Measurements from ENCODE around the gene ABCC4.
"Not testable (repeated sequence)": the region's sequence is repeated elsewhere in the genome, so short reads cannot be mapped to it uniquely, and the experiment has no call there.

Gene ABCC4

DNA sequence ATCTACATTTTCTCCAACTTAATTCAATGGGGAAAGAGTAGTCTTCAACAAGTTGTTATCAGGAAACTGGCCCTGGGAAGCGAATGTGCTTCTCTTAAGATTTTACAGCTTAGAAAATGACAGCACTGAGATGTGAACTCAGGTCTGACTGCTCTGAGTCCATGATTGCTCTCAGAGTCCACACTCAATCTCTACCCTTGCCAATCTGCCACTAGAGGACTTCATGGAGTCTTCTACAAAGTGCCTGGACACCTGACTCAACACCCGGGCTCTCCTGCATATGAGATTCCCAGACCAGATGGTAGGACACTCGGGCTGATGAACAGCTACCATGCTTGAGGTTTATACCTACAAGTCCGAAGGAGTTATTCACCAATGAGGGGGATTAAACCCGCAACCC is 74.8 kb downstream of the ABCC4 start:
- no peak for DNase-seq

DNA sequence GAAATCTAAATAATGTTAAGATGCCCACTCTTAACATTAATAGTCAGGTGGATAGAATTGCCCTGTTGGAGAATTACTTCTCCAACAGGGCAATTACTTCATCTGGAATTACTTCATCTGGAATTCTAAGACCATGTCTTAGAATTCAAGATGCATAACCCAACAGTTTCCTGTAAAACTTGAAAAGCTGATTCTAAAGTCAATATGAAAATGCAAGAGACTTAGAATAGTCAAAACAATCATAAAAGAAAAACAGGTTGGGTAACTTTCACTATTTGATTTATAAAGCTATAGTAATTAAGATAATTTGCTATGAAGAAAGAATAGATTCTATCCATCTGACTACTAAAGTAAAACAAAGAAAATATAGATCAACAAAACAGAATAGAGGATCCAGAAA is 75.2 kb downstream of the ABCC4 start:
- DNase-seq, result no peak

DNA sequence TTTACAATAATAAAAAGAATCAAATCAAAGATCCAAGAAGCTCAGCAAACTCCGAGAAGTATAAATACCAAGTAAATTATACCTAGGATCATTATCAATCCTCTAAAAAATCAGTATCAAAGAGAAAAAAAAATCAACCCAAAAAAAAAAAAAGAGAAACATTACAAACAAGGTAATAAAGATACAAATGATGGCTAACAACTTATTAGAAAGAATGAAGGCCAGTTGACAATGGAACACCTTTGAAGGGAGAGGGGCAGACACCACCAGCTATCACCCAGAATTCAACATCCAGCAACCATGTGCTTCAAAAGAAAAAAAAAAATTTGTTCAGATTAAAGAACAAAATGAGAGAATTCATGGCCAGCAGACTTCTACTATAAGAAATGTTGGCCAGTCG is 77.2 kb downstream of the ABCC4 start:
- DNase-seq, result no peak

DNA sequence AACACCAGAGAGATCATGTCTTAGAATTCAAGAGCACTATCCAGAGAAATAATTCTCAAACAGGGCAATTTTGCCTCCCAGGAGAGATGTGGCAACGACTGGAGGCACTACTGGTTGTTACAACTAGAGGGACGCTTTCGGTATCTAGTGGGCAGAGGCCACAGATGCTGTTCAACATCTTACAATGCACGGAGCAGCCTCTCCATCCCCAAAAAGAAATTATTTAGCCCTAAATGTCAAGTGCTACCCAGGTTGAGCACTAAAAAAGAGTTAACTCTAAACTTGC is 78.6 kb downstream of the ABCC4 start:
- DNase-seq, result no peak

DNA sequence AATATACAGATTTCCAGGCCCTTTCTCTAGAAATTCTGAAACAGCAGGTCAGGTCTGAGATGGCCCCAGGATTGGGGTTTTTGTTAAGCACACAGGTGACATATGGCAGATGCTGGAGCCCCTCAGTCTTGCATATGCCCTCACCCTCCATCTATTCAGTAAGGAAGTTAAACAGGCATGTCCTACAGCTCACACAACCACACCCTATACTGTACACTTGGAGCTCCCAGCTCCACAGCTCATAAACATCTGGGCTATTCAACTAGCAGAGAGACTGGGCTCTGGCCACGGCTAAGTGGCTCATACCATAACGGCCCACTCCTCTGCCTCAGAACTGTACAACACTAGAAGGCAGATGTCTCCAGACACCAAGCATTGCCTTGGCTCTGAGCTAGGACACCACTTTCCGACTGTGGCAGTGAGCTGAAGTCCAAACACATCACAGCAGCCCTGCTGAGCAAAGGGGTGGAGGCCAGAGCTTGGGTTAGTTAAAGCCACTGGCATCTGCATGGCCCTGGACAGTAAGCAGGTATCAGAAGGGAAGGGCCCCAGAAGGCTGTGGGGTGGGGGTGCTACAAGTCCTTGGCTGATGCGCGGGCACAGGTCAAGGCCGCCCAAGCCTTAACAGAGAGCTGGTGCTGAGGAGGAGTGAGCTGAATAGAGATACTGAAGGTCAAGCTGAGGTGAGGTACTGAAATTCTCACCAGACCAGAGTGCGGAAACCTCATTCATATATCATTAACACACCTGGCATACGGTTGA is 79.1 kb downstream of the ABCC4 start:
- no peak for DNase-seq

DNA sequence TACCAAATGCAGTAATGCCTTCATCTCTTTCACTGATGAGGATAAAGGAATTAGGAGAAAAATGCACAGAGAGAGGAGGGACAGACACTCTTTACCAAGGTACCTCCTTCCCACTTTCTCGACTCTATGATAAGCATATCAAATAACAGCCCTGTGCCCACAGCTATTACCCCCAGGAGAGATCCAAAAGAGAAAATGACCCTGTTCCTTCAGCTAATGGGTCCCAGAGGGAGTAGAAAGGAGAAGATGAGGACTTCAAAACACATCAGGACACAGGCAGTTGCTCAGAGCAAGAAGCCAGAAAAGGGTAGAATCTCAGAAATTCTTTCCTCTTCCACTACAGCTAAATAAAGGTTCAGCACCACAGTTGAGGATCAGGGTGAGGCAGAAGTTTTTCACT is 80.6 kb downstream of the ABCC4 start:
- DNase-seq, result no peak

DNA sequence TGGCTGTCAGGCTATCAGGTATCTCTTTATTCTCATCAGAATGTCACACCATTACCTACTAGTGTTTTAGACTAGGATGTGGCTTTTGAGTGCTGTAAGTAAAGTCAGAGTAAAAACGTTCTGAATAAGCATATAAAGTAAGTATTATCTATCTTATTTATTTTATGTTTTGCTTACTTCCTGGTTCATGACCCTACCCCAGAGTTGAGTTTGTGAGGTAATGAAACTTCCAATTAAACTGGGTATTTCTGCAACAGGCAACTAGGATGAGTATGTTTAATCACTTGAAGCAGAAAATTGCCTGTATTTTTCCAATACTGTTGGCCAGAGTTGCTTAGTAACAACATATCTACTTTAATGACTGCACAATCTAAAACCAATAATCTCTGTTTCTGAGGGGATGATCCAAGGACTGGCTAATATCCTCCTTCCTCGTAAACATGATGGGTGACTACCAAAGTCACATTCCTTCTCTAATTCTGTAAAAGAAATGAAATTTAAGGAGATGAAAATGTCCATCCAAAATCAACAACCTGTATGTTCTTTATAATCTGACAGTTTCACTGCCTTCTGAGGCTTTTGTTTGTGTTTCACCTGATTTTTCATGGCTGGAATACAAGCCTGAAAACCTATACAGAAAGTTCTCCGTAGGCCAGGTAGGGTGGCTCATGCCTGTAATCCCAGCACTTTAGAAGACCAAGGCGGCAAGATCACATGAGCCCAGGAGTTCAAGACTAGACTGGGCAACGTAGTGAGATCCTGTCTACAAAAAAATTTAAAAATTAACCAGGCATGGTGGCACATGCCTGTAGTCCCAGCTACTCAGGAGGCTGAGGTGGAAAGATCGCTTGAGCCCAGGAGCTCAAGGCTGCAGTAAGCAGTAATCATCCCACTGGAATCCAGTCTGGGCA is 83.1 kb downstream of the ABCC4 start:
- peak; percentile 74 for DNase-seq

DNA sequence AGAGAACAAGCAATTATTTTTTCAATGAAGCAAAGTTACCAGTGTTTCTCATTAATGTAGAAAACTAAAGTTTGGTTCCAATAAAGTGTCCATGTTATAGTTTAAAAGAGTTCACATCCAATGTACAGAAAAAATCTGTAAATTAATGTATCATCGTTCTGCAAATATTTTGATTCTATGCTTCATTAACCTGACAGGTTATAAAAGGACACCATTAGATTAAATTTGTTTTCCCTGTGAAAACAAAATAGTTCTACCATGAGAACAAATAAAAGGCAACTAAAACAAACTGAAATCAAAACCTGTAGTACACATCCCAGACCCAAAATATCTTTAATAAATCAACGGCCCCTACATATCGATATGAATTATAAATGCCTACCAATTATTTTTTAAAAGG is 85.1 kb downstream of the ABCC4 start:
- DNase-seq, result no peak

DNA sequence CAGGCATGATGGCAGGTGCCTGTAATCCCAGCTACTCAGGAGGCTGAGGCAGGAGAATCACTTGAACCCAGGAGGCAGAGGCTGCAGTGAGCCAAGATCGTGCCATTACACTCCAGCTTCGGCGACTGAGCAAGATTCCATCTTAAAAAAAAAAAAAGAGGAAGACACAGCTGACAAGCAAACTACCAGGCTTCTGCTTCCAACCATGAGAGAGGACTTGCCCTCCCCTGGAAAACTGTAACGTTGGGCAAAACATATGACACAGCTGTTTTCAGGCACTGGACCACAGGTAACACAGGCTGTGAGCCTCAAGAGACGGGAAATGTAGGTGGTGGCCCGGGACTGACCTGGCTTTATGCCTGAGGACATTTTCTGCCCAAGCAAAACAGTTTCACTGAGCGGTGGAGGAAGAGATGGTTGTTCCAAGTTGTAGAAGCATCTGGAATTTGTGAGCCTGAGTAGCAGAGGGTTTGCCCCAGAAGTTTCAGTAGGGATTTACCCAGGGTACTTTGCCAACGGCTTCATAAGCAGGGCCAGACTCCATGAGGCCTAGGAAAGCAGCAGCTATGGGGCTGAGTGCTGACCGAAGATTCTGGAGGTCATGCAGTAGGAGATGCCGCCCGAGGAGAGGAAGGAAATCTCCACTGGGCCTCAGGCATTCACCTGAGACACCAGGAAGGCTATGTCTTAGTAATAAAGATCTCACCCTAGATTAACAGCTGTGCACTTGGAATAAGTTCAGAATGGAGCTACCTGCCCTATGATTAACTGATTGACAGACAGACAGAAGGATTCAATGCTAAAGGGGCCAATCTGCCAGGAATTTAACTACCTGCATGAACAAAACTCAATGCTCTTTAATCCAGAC is 88.0 kb downstream of the ABCC4 start:
- no peak for DNase-seq

DNA sequence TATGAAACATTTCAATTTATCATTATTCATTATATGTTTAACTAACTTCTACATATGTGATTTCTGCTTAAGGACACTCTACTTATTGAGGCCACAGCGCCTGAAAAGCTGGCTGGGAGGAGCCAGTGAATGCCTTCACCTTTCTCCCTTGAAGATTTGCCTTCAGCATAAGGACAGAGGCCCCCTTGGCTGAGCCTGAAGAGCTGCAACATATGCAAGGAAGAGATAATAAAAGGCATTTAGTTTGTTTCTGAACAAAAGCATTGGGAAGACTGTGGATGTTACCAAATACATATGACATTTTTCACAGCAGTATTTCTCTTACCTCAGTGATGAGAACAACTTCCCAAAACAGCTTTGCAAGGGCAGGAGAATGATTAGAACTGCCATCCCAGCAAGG is 92.1 kb downstream of the ABCC4 start:
- DNase-seq, result no peak

DNA sequence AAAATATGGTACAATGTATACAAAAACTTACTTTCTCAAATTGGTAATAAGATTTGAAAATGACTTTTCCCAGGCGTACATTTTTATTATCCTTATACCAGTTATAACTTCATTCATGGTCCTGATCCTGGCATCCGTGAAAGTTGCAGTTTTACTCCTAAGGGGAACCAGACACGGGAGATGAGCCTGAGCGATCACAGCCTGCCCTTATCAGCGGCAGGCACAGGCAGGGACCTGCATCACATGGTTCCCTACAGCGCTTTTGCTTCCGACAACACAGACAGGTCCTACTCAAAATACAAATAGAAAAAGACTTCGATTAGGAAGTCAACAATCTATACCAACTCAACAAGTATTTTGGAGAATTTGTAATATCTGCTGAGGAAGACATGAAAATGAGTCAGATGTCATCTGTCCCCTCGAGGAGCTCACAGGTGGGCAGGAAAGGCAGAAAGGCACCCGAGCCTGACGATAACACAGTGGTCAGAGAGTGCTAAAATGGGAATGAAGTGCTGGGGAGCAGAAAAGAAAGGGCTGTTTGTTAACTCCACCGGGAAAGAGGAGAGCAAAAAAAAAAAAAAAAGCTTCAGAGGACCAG is 93.4 kb downstream of the ABCC4 start:
- DNase-seq, result no peak

DNA sequence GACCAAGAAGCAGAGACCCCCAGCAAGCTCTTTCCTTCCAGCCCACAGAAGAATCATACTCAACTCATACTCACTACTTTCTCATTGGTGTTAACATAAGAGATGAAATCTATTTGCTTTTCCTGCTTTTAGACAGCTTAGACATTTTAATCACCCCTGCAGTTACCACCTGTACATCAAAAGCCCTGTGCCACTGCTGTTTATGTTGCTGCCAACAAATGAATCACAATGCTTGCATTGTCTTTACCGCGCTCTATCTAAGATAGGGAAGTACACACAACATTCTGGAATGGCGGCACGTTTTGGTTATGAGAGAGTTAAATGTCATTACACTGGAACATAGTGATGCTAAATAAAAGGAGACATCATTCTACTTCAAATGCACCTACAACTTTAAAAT is 95.1 kb downstream of the ABCC4 start:
- DNase-seq, result no peak

DNA sequence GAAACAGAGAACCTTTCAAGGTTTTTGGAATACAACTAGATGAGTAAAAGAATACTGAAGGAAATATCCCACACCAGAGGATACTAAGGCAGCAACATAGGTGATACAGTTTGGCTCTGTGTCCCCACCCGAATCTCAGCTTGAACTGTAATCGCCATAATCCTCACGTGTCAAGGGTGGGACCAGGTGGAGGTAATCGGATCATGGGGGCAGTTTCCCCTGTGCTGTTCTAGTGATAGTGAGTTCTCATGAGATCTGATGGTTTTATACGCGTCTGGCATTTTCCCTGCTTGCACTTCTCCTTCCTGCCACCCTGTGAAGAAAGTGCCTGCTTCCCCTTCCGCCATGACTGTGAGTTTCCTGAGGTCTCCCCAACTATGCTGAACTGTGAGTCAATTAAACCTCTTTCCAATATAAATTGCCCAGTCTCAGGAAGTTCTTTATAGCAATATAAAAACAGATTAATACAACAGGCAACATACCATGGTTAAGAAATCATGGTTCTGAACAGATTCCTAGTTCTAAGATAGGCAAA is 97.0 kb downstream of the ABCC4 start:
- no peak for DNase-seq

DNA sequence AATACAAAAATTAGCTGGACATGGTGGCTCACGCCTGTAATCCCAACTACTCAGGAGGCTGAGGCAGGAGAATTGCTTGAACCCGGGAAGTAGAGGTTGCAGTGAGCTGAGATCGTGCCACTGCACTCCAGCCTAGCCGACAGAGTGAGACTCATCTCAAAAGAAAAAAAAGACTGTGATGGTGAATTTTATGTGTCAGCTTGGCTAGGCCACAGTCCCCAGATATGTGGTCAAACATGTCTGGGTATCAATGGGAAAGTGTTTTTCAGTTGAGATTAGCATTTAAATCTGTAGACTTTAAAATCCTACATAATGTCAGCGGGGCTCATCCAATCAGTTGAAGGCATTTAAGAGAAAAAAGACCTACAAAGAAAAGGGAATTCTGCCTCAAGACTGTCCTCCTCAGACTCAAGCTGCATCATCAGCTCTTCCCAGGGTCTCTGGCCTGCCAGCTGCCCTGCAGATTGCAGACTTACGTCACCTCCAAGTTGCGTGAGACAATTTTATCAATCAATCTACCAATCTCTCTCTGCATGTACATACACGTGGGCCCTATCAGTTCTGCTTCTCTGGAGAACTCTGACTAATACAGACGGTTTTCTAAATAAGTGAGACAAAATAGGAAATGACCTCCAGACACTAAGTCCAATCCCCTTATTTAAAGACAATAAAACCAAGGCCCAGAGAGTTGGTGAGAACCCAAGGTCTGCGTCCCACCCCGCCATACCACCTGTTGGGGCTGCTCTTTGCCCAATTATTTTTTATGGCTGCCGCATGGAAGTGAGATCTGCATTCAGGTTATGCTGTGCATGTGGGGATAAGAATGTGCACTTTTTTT is 99.2 kb downstream of the ABCC4 start:
- no peak for DNase-seq

DNA sequence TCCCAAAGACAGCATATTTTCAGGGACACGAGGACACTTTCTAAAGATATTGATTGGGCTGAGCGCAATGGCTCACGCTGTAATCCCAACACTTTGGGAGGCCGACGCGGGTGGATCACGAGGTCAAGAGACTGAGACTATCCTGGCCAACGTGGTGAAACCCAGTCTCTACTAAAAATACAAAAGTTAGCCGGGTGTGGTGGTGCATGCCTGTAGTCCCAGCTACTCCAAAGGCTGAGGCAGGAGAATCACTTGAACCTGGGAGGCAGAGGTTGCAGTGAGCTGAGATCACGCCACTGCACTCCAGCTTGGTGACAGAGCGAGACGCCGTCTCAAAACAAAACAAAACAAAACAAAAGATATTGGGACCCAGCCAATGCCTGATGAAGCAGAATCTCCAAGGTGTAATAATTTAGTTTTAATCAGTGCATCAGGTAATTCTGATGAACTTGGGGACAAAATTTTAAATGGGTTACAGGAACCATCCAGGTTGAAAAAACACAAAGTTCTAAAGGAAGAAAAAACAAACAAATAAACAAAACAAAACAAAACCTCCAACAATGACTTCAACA is 100.8 kb downstream of the ABCC4 start:
- DNase-seq, result not testable (repeated sequence)

DNA sequence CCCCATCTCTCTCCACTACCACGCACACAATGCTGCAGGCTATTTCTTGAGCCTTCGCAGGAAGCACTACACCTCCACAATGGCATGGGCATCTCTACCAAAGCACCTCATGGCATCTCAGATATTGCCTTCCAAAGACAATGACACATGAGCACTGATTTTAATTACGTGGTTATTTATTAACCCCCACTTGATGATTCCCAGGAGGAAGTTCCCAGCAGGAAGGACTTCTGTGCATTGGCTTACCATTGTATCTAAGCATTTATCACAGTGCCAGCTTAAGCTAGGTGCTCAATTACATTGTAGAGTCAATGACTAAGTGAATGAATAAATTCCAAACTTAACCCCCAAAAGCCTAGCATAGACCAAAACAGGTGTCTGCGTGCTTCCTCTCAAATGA is 101.4 kb downstream of the ABCC4 start:
- DNase-seq, result no peak

DNA sequence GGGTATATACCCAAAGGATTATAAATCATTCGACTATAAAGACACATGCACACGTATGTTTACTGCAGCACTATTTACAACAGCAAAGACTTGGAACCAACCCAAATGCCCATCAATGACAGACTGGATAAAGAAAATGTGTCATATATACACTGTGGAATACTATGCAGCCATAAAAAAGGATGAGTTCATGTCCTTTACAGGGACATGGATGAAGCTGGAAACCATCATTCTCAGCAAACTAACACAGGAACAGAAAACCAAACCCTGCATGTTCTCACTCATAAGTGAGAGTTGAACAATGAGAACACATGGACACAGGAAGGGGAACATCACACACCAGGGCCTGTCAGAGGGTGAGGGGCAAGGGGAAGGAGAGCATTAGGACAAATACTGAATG is 102.6 kb downstream of the ABCC4 start:
- not testable (repeated sequence) for DNase-seq

DNA sequence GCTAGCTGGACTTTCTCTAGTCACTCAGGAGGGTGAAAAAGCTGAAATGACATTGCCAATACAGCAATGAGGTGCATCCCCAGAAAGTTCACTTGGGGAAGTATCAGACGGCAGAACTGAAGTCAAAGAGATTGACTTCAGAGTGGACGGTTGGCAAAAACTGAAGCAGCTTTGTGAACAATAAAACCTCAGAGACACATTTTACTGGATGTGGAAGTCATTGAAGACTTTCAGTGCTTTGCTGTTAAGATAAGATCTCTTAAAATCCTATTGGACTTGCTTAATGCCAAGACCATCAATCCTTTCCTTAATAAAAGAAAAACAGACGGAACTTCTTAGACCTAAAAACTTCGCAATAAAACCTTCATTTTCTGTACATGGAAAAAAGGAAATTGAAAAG is 103.7 kb downstream of the ABCC4 start:
- no peak for DNase-seq

DNA sequence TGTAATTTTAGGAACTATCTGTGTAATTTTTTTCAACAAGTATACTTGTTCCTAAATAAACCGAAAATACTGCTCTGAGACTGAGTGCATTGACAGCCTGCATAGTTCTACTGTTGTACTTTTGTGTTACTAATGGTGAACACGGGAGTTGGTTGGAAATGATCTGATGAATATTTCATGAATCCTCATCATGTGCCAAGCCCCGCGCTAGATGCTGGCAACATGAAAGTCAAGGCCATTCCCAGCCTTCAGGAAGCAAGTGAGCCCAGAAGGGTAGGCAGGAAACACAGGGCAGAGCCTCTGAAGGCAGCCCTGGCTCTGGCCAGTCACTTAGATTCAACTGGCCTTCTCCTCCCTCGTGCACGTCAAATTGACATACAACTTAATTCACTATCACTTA is 106.1 kb downstream of the ABCC4 start:
- no peak for DNase-seq

DNA sequence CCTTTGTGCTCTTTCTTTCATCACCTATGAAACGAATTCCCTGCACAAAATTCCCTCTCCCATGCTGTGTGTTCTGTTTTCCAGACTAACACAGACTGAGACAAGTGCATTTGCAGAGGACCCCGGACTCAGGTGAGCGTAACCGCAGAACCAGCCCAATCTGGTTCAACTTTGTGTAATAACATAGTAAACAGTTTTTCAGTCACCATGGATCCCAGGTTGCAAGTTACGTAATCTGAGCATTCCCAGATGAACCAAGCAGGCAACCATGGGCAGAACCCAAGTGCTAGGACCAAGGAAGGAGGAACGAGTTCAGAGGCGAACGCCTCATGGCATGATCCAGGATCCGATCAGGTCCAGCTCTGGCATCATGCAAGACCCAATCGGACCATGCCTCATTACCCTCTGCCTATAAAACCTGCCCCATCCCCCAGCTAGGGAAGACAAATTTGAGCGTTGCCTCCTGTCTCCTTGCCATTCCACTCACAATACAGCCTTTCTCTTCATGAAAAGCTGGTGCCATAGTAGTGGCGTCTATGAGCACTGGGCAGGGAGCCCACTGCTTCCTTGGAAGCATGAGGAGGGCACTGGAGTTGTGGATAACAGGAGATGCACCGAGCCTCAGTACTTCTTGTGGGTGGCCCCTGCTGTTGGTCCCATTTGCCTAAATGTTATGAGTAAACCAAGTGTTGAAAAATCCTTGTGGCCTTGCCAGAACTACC is 107.6 kb downstream of the ABCC4 start:
- DNase-seq, result no peak

DNA sequence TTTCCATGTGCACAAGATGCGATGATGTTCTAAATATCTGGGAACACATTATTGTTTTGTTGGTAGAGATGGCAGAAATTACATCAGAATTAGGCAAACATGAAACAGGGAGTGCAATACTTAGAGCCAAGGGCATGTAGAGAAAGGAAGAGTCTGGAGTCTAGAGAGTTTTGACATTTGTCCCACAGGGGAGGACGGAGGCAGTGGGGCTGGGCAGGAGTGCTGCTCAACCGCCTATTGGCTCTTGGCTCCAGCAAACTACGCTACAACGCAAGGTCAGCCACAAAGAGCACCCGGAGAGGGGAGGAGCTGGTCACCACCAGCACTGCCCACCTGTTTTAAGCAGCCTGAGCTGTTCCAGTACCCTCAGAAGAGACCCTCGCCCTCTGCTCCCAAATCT is 108.3 kb downstream of the ABCC4 start:
- DNase-seq, result no peak

All from NCI-H748 treated with DMSO at 0.1 percent for 48 hours (cell line).